NCI-H2196 treated with DMSO at 0.1 percent for 48 hours (cell line): Measurements from ENCODE around the gene FBXO3.

ENCODE experiments used
- DNase-seq: peaks from one replicate; lab custom pipeline; 2025; ENCODE audit not compliant: unreplicated experiment; lab: John Stamatoyannopoulos, UW

Gene FBXO3

GRCh38 chr11:33703234-33703633 is 71.1 kb downstream of the FBXO3 start:
- DNase-seq: no peak

GRCh38 chr11:33701302-33702230 is 72.8 kb downstream of the FBXO3 start:
- DNase-seq: peak; percentile 11

GRCh38 chr11:33700502-33701271 is 73.6 kb downstream of the FBXO3 start, which contains the start of gene C11orf91:
TSS of gene C11orf91 (minus strand) at chr11:33700826. CDS start at chr11:33700740, 86 bp downstream.
- DNase-seq: peak; percentile 91

GRCh38 chr11:33700063-33700501 is 74.2 kb downstream of the FBXO3 start:
- DNase-seq: no peak

GRCh38 chr11:33699515-33700062 is 74.7 kb downstream of the FBXO3 start:
- no peak for DNase-seq

- DNase-seq: no peak
Measured at GRCh38 chr11:33698921-33699320, 75.4 kb downstream of the FBXO3 start.

GRCh38 chr11:33697997-33698396 is 76.3 kb downstream of the FBXO3 start:
- no peak for DNase-seq

GRCh38 chr11:33696931-33697638 is 77.2 kb downstream of the FBXO3 start:
- DNase-seq: no peak

- no peak for DNase-seq
Measured at GRCh38 chr11:33696411-33696810, 77.9 kb downstream of the FBXO3 start.

GRCh38 chr11:33695051-33695566 is 79.2 kb downstream of the FBXO3 start:
- DNase-seq: peak; percentile 4

- DNase-seq: no peak
Measured at GRCh38 chr11:33694346-33695050, 79.8 kb downstream of the FBXO3 start.

- no peak for DNase-seq
Measured at GRCh38 chr11:33692541-33692940, 81.8 kb downstream of the FBXO3 start.

GRCh38 chr11:33692013-33692504 is 82.3 kb downstream of the FBXO3 start:
- peak; percentile 79 for DNase-seq

GRCh38 chr11:33691066-33691864 is 83.1 kb downstream of the FBXO3 start:
- no peak for DNase-seq
